GM06990 (cell line): Measurements from ENCODE around the gene NRCAM.
"Not testable (repeated sequence)": the region's sequence is repeated elsewhere in the genome, so short reads cannot be mapped to it uniquely, and the experiment has no call there.

Experiments used
- DNase-seq: peaks from one replicate; pipeline ENCODE4 v3.0.0-alpha.2; 2011; ENCODE audit not compliant: insufficient read length; ENCODE audit errors: extremely low read depth
- H3K27me3 ChIP-seq: replicated peaks from 2 replicates; pipeline ENCODE4 v1.6.0; 2011; ENCODE audit warnings: low read length; ENCODE audit not compliant: control insufficient read depth, insufficient read depth
- H3K36me3 ChIP-seq: 2 replicates; pipeline ENCODE4 v1.5.1; 2011; ENCODE audit warnings: low read length; ENCODE audit not compliant: control insufficient read depth, insufficient read depth
- H3K4me3 ChIP-seq: replicated peaks from 2 replicates; pipeline ENCODE4 v1.5.1; 2011; ENCODE audit warnings: low read depth, mild to moderate bottlenecking, control low read depth, low read length
- TF ChIP-seq, protein P1 (sequence below): IDR thresholded peaks from 2 replicates; pipeline ENCODE4 v1.5.1; 2011; ENCODE audit warnings: low read length, control low read depth, mild to moderate bottlenecking, inconsistent platforms; ENCODE audit not compliant: insufficient read depth, poor library complexity, severe bottlenecking

The NRCAM gene

DNA sequence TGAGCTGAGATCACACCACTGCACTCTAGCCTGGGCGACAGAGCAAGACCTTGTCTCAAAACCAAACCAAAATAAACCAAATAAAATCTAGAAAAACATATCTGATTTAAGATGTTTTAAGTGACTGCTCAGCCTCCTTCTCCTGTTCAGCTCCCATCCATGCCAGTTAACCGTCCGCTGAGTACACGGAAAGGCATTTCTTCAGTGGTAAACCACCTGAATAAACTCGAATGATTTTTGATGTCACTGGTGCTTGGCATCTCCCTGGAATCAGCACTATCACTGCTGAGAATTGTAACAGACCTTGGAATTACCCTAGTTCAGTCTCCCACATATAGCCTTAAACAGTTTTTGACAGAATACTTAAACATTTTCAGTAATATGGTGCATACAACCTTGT, 24.1 kb upstream of the NRCAM start:
- Histone ChIP-seq H3K27me3 (no peaks in the 10 kb centered on the region), H3K4me3 (no peak overlapping the region), H3K36me3 (no peaks in the 10 kb centered on the region)
- no peak for DNase-seq
- TF ChIP-seq, protein P1, sequence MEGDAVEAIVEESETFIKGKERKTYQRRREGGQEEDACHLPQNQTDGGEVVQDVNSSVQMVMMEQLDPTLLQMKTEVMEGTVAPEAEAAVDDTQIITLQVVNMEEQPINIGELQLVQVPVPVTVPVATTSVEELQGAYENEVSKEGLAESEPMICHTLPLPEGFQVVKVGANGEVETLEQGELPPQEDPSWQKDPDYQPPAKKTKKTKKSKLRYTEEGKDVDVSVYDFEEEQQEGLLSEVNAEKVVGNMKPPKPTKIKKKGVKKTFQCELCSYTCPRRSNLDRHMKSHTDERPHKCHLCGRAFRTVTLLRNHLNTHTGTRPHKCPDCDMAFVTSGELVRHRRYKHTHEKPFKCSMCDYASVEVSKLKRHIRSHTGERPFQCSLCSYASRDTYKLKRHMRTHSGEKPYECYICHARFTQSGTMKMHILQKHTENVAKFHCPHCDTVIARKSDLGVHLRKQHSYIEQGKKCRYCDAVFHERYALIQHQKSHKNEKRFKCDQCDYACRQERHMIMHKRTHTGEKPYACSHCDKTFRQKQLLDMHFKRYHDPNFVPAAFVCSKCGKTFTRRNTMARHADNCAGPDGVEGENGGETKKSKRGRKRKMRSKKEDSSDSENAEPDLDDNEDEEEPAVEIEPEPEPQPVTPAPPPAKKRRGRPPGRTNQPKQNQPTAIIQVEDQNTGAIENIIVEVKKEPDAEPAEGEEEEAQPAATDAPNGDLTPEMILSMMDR, result no peak

DNA sequence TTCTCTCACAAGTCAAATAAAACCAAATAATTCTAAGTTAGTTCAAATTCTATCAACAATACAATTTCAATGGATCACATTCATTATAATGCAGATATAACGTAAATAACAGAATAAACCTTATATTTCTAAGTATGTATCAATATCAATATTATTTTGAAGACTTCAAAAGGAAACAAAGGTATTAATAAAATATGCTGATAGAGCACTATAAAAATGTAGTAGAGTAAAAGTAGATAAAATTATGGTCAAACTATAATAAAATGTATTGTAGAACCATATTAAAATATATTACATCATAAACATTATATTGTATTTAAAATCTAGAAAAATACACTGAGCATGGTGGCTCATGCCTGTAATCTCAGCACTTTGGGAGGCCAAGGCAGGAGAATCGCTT, 23.5 kb upstream of the NRCAM start:
- H3K4me3 ChIP-seq, result no peak overlapping the region
- TF ChIP-seq, protein P1, result no peak
- H3K27me3 ChIP-seq, result no peaks in the 10 kb centered on the region
- no peak for DNase-seq
- no peaks in the 10 kb centered on the region for H3K36me3 ChIP-seq

DNA sequence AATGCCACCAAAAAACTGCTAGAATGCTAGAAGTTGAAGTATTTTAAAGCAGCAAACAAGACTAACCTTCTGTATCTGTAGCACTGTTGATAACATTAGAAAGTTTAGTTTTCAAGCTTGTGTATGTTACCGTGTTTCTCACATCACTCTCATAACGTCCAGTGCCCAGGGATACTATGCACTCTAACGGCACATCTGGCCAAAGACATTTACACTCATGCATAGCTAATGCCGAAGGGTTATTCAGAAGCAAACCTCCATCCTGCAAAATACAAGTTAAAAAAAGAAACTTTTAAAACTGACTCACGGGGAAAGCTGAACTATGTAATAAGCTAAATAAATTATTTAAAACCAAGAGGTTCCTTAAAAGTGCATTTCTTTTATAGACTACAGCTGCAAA, 22.9 kb upstream of the NRCAM start:
- TF ChIP-seq, protein P1, result no peak
- no peak overlapping the region for H3K4me3 ChIP-seq
- no peaks in the 10 kb centered on the region for H3K36me3 ChIP-seq
- H3K27me3 ChIP-seq, result no peaks in the 10 kb centered on the region
- DNase-seq, result no peak

DNA sequence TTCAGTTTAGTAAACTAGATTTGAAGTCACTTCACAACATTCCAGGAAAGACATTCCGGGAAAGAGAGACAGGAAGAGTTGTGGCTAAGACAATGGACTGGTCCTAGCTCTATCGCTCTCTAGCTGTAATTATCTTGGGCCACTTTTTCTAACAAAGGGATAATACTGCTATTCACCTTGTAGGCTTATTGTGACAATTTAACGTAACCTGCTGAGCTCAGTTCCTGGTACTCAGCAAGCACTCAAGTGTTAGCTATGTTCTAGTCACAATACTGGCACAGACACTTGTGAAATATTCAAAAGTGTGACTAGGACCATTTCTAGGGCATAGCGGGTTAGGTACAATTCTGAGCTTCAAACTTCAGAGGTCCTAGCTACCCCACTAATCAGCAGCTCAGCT, 12.0 kb upstream of the NRCAM start:
- DNase-seq, result no peak
- no peaks in the 10 kb centered on the region for H3K27me3 ChIP-seq
- no peak overlapping the region for H3K4me3 ChIP-seq
- TF ChIP-seq, protein P1, result no peak
- H3K36me3 ChIP-seq, result no peaks in the 10 kb centered on the region

DNA sequence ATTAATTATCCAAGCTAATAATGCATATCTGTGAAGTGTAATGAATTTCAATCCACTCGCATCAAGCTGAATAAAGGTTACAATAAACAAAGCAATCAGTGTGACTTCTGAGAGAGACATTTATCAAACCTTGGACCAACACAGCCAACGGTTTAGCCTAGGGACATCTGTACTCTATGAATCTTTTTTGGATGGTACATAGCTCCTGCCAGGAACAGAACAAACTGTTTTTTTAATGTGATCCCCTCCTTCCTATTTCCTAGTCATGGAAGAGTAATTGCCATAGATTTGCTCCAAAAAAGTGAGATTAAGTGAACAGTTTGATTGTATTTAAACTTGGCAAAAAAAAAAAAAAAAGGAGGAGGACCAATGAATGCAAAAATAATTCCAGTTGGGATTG, 11.2 kb upstream of the NRCAM start:
- DNase-seq, result no peak
- Histone ChIP-seq H3K4me3 (no peak overlapping the region), H3K36me3 (no peaks in the 10 kb centered on the region), H3K27me3 (no peaks in the 10 kb centered on the region)
- TF ChIP-seq, protein P1, result no peak

DNA sequence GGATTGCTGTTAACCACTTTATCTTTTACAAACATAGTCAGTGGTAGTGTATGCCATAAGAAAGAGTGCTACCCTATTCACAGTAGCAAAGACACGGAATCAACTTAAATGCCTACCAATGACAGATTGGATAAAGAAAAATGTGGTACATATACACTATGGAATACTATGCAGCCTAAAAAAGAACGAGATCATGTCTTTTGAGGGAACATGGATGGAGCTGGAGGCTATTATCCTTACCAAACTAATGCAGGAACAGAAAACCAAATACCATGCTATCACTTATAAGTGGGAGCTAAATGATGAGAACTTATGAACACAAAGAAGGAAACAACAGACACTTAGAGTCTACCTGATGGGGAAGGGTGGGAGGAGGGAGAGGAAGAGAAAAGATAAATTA, 10.1 kb upstream of the NRCAM start:
- H3K27me3 ChIP-seq, H3K4me3 ChIP-seq, H3K36me3 ChIP-seq, DNase-seq: not testable (repeated sequence)
